ENCODE measurements around the gene TCF15.

Gene TCF15, protein sequence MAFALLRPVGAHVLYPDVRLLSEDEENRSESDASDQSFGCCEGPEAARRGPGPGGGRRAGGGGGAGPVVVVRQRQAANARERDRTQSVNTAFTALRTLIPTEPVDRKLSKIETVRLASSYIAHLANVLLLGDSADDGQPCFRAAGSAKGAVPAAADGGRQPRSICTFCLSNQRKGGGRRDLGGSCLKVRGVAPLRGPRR

DNA sequence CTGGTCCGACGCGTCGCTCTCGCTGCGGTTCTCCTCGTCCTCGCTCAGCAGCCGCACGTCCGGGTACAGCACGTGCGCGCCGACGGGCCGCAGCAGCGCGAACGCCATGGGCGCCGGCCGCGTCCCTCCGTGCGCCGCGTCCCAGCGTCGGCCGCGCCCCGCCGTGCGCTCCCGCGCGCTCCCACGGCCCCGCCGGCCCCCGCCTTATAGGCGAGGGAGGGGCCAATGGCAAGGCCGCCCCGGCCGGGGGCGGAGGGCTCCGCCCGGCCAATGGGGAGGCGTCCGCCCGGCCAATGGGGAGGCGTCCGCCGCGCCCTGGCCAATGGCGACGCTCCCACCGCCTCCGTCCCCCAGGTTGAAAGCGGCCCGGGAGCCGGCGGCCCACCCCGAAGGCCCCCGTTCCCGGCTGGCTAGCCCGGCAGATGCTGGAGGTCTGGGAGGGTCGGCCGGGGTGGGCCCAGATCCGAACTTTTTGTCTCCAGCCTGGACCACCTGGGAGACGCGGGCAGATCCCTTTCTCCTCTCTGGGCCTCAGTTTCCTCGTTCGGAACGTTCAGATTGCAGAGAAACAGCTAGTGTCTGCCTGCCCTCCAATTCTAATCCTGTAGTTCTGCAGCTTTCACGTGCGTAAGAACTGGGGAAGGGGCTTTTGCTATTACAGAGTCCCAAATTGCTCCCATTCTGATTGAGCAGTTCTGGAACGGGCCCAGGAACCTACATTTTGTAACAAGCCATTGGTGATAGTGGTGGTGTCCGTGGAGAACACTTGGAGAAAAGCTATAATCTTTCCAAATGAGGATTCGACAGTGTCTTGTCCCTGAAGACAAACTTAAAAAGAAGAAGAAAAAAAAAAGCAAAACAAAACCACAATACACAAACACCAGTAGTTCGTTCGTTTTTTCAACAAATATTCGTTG is at the start of gene TCF15:
Gene TCF15, minus strand, starts transcription at position 180 of the 917 bp plus-strand sequence. Its CDS starts 72 bp downstream, at position 108.
- Mint-ChIP-seq H3K9me3 (no peaks in the 10 kb centered on the region), H3K27me3 (ENCODE audit: low read depth) (peaks cover 58% of the 10 kb centered on the region), H3K4me1 (ENCODE audit: low read depth) (peaks cover 3% of the 10 kb centered on the region), H3K27ac (no peak within 1 kb of the TSS), H3K36me3 (ENCODE audit: low read depth) (no peaks in the 10 kb centered on the region), H3K4me3 (no peak within 1 kb of the TSS)
- peak; percentile 9 for DNase-seq (ENCODE audit: low spot score)

DNA sequence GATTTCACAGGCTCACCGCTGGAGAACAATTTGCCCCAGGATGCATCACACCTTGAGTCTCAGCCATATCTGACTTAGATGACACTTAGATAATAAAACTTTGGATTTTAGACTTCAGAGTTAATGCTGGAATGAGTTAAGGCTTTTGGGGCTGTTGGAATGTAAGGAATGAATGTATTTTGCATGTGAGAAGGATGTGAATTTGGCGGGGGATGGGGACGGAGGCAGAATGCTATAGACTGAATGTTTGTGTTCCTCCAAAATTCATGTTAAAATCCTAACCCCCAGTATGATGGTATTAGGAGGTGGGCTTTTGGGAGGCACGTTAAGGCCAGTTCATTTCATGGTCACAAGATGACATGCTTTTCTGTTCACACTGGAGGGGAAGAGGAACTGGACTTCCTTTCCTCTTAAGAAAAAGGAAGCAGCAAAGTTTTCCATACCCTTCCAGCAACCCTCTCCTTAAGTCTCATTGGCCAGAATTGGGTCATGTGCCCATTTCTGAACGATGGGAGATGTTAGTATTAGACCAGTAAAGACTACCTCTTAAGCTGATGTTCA is 48.7 kb upstream of the TCF15 start:
- Mint-ChIP-seq H3K36me3 (ENCODE audit: low read depth) (no peaks in the 10 kb centered on the region), H3K27ac (no peak overlapping the region), H3K9me3 (no peaks in the 10 kb centered on the region), H3K4me3 (no peak overlapping the region), H3K27me3 (ENCODE audit: low read depth) (peaks cover 65% of the 10 kb centered on the region), H3K4me1 (ENCODE audit: low read depth) (peaks cover 8% of the 10 kb centered on the region)
- DNase-seq (ENCODE audit: low spot score), result no peak

DNA sequence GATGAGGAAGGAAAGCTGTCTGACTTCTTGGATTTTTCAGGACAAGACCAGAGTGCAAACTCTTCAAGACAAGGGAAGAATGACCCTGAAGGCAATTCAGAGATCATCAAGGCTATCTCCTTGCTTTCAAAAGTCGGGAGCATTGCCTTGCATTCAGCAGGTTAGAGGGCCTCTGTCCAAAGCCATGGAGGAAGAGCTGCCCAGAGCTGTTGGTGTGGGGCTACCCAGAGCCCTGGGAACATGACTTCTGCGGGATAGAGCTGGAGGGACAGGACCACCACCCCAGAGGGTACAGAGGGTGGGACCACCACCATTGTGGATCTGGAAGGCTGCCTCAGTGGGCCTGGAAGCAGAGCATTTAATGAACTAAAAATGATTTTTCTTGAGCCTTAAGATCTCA is 48.1 kb upstream of the TCF15 start:
- peaks cover 7% of the 10 kb centered on the region for H3K4me1 Mint-ChIP-seq (ENCODE audit: low read depth)
- no peak for DNase-seq (ENCODE audit: low spot score)
- no peak overlapping the region for H3K4me3 Mint-ChIP-seq
- H3K27me3 Mint-ChIP-seq (ENCODE audit: low read depth), result peaks cover 63% of the 10 kb centered on the region
- no peaks in the 10 kb centered on the region for H3K9me3 Mint-ChIP-seq
- no peaks in the 10 kb centered on the region for H3K36me3 Mint-ChIP-seq (ENCODE audit: low read depth)
- H3K27ac Mint-ChIP-seq, result no peak overlapping the region

DNA sequence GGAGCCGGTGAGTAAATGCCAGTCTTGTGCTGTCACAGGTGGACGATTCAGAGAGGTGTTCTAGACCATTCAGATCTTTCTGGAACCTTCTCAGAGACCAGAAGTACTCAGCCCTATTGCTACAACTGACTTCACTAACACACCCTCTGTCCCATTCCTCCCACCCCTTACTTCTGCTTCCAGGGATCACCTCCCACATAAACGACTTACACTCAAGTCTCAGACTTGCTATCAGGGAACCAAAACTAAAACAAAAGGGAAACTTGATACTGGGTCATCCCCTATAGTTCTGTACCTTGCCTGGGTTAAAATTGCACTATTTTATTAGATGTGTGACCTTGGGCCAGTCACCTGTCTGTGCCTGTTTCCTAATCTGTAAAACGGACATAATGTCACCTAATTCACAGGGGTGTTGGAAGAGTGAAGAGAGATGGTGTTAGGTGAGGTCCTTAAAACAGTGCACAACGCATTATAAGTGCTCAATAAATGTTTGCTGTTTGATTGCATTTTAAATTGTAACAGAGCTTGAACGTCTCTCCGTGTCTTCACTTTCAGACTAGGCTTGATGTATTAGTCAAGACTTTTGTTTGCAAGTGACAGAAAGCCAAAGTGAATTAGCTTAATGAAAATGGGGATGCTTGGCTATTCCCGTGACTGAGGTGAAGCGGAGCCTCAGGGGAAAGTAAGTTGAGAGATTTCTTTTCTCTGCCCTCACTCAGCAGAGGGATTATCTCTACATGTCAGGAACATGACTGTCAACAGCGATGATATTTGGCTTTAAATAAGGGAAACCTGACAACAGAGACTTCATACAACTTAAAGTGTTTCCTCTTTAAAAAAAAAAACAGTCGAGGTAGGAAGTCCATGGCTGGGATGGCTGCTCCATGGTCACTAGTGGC is 45.9 kb upstream of the TCF15 start:
- H3K4me3 Mint-ChIP-seq, result no peak overlapping the region
- no peak overlapping the region for H3K27ac Mint-ChIP-seq
- H3K4me1 Mint-ChIP-seq (ENCODE audit: low read depth), result peaks cover 14% of the 10 kb centered on the region
- H3K27me3 Mint-ChIP-seq (ENCODE audit: low read depth), result peaks cover 45% of the 10 kb centered on the region
- no peak for DNase-seq (ENCODE audit: low spot score)
- H3K9me3 Mint-ChIP-seq, result no peaks in the 10 kb centered on the region
- no peaks in the 10 kb centered on the region for H3K36me3 Mint-ChIP-seq (ENCODE audit: low read depth)

DNA sequence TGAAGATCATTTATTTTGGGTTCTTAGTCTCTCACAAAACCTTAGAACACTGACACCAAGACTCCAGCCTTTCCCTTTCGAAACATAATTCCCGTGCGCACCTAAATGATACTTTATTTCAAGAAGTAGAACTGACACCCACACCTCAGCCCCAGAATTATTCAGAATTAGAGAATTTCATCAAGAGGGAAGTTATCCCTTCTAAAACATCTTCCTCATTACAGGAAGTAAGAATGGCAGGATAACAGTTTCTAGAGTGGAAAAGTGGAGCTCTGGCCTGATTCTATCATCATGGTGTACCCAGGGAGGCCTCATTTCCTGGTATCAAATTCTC is 44.3 kb upstream of the TCF15 start:
- Mint-ChIP-seq H3K9me3 (no peaks in the 10 kb centered on the region), H3K27ac (no peak overlapping the region), H3K4me1 (ENCODE audit: low read depth) (peaks cover 14% of the 10 kb centered on the region), H3K36me3 (ENCODE audit: low read depth) (peaks cover 8% of the 10 kb centered on the region), H3K27me3 (ENCODE audit: low read depth) (peaks cover 39% of the 10 kb centered on the region), H3K4me3 (peak overlapping the region; percentile 83)
- DNase-seq (ENCODE audit: low spot score), result no peak

DNA sequence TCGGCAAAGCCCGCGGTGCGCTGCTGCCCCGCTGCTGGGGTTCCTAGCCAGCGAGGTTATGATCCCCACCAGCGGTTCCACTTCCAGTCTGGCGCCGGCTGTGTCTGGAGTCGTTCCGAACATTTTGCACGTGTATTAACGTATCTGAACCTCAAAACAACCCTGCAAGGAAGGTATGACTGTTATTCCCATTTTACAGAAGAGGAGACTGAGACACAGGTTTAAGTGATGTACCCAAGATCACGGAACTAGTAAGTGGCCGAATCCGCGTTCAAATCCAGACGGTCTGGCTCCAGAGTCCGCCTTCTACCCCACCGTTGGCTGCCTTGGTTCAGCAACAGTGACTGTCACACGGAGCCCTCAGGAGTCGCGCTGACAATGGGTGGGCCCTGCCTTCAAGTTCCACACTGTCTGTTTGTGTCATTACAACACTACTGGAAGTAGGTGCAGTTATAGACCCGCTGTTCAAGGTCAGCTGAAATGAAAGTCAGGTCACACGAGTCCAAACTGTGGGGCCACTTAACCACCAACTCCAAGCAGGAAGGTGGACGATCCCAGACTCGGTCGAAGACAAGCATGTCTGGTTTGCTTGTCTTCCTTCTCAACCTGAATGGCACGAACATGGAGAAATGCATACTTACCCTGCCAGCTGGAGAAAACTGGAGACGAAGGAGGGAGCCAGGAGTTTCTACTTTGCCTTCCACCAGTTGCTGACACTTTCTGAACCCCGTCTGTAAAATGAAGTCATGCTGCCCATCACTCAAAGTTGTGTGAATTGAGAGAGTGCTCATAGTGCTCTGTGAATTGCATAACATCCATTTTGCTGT is 43.7 kb upstream of the TCF15 start:
- Mint-ChIP-seq H3K4me1 (ENCODE audit: low read depth) (peaks cover 16% of the 10 kb centered on the region), H3K27me3 (ENCODE audit: low read depth) (peaks cover 33% of the 10 kb centered on the region), H3K27ac (peak overlapping the region; percentile 50), H3K9me3 (no peaks in the 10 kb centered on the region), H3K4me3 (peak overlapping the region; percentile 83), H3K36me3 (ENCODE audit: low read depth) (peaks cover 12% of the 10 kb centered on the region)
- DNase-seq (ENCODE audit: low spot score), result no peak

DNA sequence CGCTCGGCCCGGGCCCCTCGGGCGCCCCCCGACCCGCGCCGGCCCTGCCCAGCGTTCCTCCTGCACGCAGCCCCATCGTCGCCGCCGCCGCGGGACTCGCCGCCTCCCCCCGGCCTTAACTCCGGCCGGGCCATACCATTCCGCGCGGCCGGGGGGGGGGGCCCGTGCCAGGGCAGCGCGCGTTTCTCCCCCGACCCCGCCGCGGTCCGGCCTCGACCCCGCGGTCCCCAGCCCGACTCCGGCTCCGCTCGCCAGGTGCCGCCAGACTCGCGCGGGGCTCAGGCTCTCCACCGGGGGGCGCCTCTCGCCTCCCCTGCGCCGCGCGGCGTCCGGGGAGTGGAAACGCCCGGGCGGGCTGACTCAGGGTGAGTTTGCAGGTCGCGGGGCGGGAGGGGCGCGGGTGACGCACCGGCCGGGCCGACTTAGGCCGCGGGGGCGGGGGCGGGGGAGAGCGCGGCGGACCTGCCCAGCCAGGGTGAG is 43.0 kb upstream of the TCF15 start, which contains the start of gene SRXN1:
Gene SRXN1, minus strand, starts transcription at position 91 of the 480 bp plus-strand sequence. Its CDS starts 15 bp downstream, at position 76.
- peaks cover 16% of the 10 kb centered on the region for H3K4me1 Mint-ChIP-seq (ENCODE audit: low read depth)
- peak; percentile 86 for DNase-seq (ENCODE audit: low spot score)

DNA sequence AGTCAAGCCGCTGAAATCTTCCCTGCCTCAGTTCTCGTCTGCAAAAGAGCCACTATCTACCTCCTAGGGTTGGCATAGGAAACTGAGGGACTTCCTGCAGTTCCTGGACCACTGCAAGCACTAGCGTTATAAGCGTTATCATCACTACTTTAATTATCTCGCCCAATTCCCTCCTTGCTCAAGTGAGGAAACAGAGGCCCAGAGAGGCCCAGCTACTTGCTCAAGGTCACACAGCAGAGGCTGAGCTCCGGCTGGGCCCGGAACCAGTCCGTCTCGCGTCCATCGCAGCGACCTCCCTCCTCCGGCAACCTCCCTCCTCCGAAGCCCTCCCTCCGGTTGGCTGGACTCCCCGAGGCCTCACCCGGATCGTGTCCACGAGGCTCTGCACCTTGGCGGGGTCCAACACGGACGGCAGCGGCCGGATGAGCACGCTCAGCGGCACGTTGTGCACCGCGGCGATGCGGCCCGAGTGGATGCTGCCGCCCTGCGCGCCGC is 42.6 kb upstream of the TCF15 start:
- Mint-ChIP-seq H3K27me3 (ENCODE audit: low read depth) (peaks cover 21% of the 10 kb centered on the region), H3K36me3 (ENCODE audit: low read depth) (peaks cover 23% of the 10 kb centered on the region), H3K4me1 (ENCODE audit: low read depth) (peaks cover 16% of the 10 kb centered on the region), H3K27ac (peak overlapping the region; percentile 69), H3K4me3 (peak overlapping the region; percentile 88), H3K9me3 (no peaks in the 10 kb centered on the region)
- no peak for DNase-seq (ENCODE audit: low spot score)

More for the DNA sequence above, 43.0 kb upstream of the TCF15 start, which contains the start of gene SRXN1:
- Mint-ChIP-seq H3K9me3 (no peaks in the 10 kb centered on the region), H3K27me3 (ENCODE audit: low read depth) (peaks cover 26% of the 10 kb centered on the region), H3K36me3 (ENCODE audit: low read depth) (peaks cover 18% of the 10 kb centered on the region), H3K27ac (peak within 1 kb of the TSS; percentile 69), H3K4me3 (peak within 1 kb of the TSS; percentile 88)

DNA sequence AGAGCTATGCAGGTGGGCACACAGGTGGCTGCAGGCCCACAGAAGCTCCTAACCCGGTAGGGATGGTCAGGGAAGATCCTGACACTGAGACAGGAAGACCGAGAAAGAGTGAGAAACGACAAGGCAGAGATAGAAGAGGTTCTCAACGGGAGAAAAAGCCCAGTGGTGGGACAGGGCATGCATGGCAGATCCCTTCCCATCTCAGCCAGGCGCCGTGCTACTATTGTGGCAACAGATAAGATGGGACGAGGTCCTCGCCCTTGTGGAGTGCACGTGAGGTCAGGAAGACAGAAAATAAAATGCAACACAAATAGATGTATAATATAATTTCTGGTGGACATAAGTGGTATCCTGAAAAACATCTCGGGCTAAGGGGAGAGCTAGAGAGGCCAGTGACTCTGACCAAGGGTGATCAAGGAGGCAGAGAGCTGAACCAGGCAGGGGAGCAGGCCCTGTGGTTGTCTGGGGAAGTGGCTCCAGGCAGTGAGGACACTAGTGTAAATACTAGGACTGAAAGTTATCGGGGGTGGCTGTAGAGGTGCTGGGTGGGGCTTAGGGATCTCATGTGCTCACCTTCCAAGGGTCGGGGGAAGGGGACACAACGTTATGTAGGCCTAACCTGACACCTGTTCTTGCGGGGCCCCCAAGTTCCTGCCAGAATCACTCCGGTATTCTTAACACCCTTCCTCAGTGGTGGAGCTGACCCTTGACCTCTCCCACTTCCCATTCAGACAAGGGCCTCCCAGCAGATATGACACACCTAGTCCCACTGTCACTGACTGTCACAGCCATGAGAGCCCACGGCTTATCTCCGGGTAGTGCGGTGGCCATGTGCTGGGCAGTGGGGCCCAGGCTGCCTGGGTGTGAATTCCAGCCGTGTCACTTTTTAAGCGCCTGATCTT is 41.9 kb upstream of the TCF15 start:
- H3K27me3 Mint-ChIP-seq (ENCODE audit: low read depth), result peaks cover 14% of the 10 kb centered on the region
- H3K36me3 Mint-ChIP-seq (ENCODE audit: low read depth), result peaks cover 28% of the 10 kb centered on the region
- H3K9me3 Mint-ChIP-seq, result no peaks in the 10 kb centered on the region
- peak overlapping the region; percentile 69 for H3K27ac Mint-ChIP-seq
- H3K4me3 Mint-ChIP-seq, result peak overlapping the region; percentile 88
- DNase-seq (ENCODE audit: low spot score), result no peak
- H3K4me1 Mint-ChIP-seq (ENCODE audit: low read depth), result peaks cover 16% of the 10 kb centered on the region

DNA sequence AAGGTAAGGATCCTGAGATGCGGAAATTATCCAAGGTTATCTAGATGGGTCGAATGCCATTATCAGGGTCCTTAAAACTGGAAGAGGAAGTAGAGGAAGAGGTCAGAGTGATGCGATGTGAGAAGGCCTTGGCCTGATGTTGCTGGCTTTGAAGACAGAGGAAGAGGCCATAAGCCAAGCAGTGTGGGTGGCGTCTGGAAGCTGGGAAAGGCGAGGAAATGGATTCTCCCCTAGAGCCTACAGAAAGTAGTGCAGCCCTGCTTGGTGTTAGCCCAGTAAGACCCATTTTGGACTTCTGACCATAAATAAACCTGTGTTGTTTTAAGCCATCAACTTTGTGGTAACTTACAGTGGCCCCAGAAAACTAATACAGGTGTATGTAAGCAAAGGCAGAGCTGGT is 40.8 kb upstream of the TCF15 start:
- H3K27ac Mint-ChIP-seq, result no peak overlapping the region
- peaks cover 16% of the 10 kb centered on the region for H3K4me1 Mint-ChIP-seq (ENCODE audit: low read depth)
- H3K36me3 Mint-ChIP-seq (ENCODE audit: low read depth), result peaks cover 31% of the 10 kb centered on the region
- peaks cover 9% of the 10 kb centered on the region for H3K27me3 Mint-ChIP-seq (ENCODE audit: low read depth)
- H3K9me3 Mint-ChIP-seq, result no peaks in the 10 kb centered on the region
- peak overlapping the region; percentile 88 for H3K4me3 Mint-ChIP-seq
- no peak for DNase-seq (ENCODE audit: low spot score)

DNA sequence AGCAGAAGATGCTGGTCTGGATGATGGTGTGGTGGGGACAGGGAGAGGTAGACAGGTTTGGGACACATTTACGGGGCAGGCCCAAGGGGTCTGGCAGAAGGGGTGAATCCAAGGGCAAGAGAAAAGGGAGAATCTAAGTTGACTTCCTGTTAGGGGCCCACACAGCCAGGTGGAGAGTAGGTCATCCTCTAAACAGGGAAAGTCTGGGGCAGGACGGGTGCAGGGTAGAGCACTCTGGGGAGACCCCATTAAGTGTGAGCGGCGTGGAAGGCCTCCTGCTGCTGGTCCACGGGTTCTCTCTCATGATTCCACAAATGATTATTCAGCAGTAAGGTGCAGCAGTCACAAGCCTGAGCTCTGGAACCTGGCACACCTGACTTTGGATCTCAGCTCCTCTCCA is 40.2 kb upstream of the TCF15 start:
- Mint-ChIP-seq H3K27ac (no peak overlapping the region), H3K27me3 (ENCODE audit: low read depth) (peaks cover 5% of the 10 kb centered on the region)

More for the DNA sequence above, 40.2 kb upstream of the TCF15 start:
- no peaks in the 10 kb centered on the region for H3K9me3 Mint-ChIP-seq
- H3K4me1 Mint-ChIP-seq (ENCODE audit: low read depth), result peaks cover 21% of the 10 kb centered on the region
- H3K4me3 Mint-ChIP-seq, result no peak overlapping the region
- no peak for DNase-seq (ENCODE audit: low spot score)
- H3K36me3 Mint-ChIP-seq (ENCODE audit: low read depth), result peaks cover 31% of the 10 kb centered on the region
